HUES48 (cell line): ENCODE data around the gene IL15RA.
"Not testable (repeated sequence)": the region's sequence is repeated elsewhere in the genome, so short reads cannot be mapped to it uniquely, and the experiment has no call there.

Experiments used
- H3K27ac ChIP-seq: one replicate; pipeline ENCODE4 v1.7.0; 2013; ENCODE audit warnings: low read depth, low read length, inconsistent platforms
- H3K27me3 ChIP-seq: 2 replicates; pipeline ENCODE4 v1.6.1; 2013; ENCODE audit warnings: mild to moderate bottlenecking, low read length; ENCODE audit not compliant: control insufficient read depth, insufficient read depth
- H3K36me3 ChIP-seq: 2 replicates; pipeline ENCODE4 v1.6.1; 2013; ENCODE audit warnings: low read length; ENCODE audit not compliant: control insufficient read depth, insufficient read depth
- H3K4me1 ChIP-seq: 2 replicates; pipeline ENCODE4 v1.6.1; 2013; ENCODE audit warnings: mild to moderate bottlenecking, low read length; ENCODE audit not compliant: control insufficient read depth, insufficient read depth
- H3K4me3 ChIP-seq: 2 replicates; pipeline ENCODE4 v1.5.1; 2013; ENCODE audit warnings: mild to moderate bottlenecking, low read depth, low read length
- H3K9ac ChIP-seq: 2 replicates; pipeline ENCODE4 v1.6.1; 2013; ENCODE audit warnings: mild to moderate bottlenecking, low read depth, low read length, moderate library complexity
- H3K9me3 ChIP-seq: 2 replicates; pipeline ENCODE4 v1.6.1; 2013; ENCODE audit warnings: low read length; ENCODE audit not compliant: control insufficient read depth, insufficient read depth

IL15RA gene

GRCh38 chr10:5949009-5949759 is 28.2 kb downstream of the IL15RA start:
- H3K27me3 ChIP-seq: no peaks in the 10 kb centered on the region
- H3K9ac ChIP-seq: no peak overlapping the region

DNA sequence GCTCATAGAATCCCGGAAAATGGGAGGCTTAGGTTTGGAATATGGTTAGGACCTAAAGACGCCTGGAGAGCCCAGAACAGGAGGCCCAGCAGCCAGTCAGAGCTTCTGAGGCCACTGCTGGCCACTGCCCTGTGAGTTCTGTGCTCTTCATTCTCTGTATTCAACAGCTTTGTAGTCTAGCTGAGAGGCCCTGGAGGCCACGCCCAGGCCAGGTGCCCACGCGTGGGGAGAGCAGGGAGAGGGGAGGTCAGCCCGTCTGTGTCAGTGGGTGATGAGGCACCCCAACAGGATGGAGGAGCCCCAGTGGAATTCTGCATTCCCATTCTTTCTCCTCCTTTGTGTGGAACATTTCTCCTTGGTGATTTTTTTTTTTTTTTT is 29.1 kb downstream of the IL15RA start:
- no peak overlapping the region for H3K4me3 ChIP-seq
- no peaks in the 10 kb centered on the region for H3K36me3 ChIP-seq
- peaks cover 16% of the 10 kb centered on the region for H3K4me1 ChIP-seq
- no peaks in the 10 kb centered on the region for H3K9me3 ChIP-seq
- H3K27me3 ChIP-seq: no peaks in the 10 kb centered on the region
- no peak overlapping the region for H3K27ac ChIP-seq
- H3K9ac ChIP-seq: no peak overlapping the region

More at GRCh38 chr10:5949009-5949759, 28.2 kb downstream of the IL15RA start:
- no peak overlapping the region for H3K27ac ChIP-seq
- no peaks in the 10 kb centered on the region for H3K9me3 ChIP-seq
- no peaks in the 10 kb centered on the region for H3K36me3 ChIP-seq
- H3K4me3 ChIP-seq: no peak overlapping the region
- H3K4me1 ChIP-seq: peaks cover 13% of the 10 kb centered on the region

DNA sequence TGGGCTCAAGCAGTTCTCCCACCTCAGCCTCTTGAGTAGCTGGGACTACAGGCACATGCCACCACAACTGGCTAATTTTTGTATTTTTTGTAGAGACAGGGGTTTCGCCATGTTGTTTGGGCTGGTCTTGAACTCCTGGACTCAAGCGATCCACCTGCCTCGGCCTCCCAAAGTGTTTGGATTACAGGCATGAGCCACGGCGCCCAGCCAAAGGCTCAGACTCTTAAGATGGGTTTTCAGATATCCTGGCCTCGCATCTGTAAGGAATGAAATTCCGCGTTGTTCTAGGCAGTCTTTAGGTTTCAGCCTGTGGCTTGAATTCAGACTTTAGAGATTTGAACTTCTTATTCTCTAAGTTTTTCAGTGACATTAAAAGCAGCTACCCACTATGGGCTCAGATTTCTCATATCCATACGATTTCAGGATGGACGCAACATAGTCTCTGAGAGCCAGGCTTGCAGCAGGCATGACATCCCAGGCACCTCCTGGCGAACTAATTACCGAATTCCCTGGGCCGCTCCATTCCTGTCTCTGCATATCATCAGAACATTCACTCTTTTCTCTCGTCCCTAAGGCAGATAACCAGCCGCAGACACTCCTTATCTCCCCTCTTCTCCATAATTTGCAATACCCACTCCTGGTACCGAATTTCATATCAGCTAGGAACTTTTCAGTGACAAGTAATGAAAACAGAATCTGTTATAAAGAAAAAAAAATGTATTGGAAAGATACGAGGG is 29.7 kb downstream of the IL15RA start:
- Histone ChIP-seq H3K4me1 (peaks cover 16% of the 10 kb centered on the region), H3K27ac (no peak overlapping the region), H3K36me3 (no peaks in the 10 kb centered on the region), H3K9ac (no peak overlapping the region), H3K4me3 (no peak overlapping the region), H3K9me3 (no peaks in the 10 kb centered on the region), H3K27me3 (no peaks in the 10 kb centered on the region)

- no peaks in the 10 kb centered on the region for H3K36me3 ChIP-seq
- no peak overlapping the region for H3K9ac ChIP-seq
- H3K9me3 ChIP-seq: no peaks in the 10 kb centered on the region
- H3K27me3 ChIP-seq: no peaks in the 10 kb centered on the region
- H3K4me3 ChIP-seq: no peak overlapping the region
- peaks cover 16% of the 10 kb centered on the region for H3K4me1 ChIP-seq
- no peak overlapping the region for H3K27ac ChIP-seq
These were observed 30.6 kb downstream of the IL15RA start for GRCh38 chr10:5946786-5947185.

DNA sequence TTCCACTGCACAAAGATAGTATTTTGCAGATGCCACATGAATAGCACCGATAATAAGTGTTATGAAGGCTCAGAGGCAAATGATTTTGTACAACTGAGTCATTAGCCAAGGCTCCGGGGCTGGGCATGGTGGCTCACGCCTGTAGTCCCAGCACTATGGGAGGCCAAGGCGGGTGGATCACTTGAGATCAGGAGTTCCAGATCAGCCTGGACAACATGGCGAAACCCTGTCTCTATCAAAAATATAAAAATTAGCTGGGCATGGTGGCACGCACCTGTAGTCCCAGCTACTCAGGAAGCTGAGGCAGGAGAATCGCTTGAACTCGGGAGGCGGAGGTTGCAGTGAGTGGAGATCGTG is 30.9 kb downstream of the IL15RA start:
- not testable (repeated sequence) for H3K27ac ChIP-seq, H3K36me3 ChIP-seq, H3K9ac ChIP-seq, H3K9me3 ChIP-seq, H3K27me3 ChIP-seq, H3K4me3 ChIP-seq
- peaks cover 16% of the 10 kb centered on the region for H3K4me1 ChIP-seq

DNA sequence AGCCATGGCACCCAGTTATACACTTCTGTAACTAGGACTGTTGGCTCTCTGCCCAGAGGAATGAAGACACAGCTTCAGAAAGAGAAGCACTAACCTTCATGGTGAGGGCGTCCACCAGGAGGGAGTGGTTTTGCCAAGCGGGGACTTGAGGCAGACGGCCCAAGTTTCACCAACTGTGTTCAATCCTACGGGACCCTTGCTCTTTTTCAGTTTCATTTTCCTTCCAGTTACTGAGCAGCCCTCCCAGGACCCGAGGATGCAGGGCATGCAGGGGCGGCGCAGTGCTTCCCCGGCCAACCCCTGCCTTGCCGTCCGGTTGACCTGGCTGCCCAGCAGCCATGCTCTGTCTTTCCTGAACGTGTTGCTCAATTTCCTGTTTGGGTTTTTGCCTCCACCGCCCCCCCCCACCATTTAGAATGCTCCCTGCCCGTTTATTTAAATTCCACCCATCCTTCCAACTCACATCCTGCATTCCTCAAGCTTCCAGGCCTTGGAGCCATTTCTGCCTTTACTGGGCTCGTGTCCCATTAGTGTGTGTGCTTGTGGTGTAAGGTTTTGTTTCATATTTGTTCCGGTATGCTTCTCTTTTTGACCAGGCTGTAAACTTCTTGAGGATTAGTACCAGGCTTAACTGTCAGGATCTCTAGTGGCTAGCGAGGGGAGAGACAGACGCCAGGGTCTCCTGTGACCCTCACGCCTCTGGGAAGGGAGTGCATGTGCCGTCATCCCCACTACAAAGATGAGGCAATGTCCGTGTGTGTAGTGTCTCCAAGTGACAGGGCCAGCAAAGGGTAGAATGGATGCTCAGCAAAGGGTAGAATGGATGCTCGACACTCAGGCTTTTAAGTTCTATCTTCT is 31.6 kb downstream of the IL15RA start:
- no peaks in the 10 kb centered on the region for H3K27me3 ChIP-seq
- no peaks in the 10 kb centered on the region for H3K9me3 ChIP-seq
- H3K36me3 ChIP-seq: no peaks in the 10 kb centered on the region
- no peak overlapping the region for H3K27ac ChIP-seq
- peaks cover 16% of the 10 kb centered on the region for H3K4me1 ChIP-seq
- no peak overlapping the region for H3K9ac ChIP-seq
- no peak overlapping the region for H3K4me3 ChIP-seq

GRCh38 chr10:5945190-5945509 is 32.2 kb downstream of the IL15RA start:
- H3K27me3 ChIP-seq: no peaks in the 10 kb centered on the region
- H3K9me3 ChIP-seq: no peaks in the 10 kb centered on the region
- no peak overlapping the region for H3K27ac ChIP-seq
- peaks cover 16% of the 10 kb centered on the region for H3K4me1 ChIP-seq
- H3K9ac ChIP-seq: no peak overlapping the region
- H3K4me3 ChIP-seq: no peak overlapping the region
- H3K36me3 ChIP-seq: no peaks in the 10 kb centered on the region

DNA sequence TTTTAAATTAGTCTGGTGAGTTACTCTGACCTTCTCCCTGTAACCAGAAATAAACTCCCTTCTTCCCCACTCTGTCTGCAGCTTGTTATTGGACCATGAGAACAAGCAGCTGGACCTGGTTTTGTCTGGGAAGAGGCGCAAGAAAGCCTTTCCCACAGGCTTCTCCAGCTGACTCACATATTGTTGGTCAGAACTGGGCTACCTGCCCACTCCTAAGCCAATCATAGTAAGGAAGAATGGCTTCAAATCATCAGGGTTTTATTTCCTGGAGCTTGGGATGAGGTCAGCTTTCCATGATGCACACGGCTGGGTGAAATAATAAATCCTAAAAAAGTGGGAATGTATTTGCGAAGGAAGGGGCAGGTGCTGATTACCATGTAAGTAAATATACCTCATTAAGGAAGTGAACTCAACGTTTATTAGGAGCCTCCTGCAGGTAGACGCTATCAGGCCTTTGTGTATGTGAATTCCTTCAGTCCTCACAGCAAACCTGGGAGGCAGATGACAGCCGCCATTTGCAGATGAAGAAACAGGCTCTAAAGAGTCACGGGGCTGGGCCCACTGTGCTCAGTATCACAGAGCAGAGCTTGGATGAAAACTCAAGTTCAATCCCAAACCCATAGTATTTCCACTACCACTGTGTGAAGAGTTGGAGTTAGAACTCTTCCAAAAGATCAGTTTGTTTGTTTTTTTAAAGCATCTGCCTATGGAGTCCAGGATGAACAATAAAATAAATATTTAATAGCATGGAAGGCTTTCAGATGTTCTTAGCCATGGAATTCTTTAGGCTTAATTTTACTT is 32.8 kb downstream of the IL15RA start:
- Histone ChIP-seq H3K9me3 (no peaks in the 10 kb centered on the region), H3K4me3 (no peak overlapping the region), H3K9ac (no peak overlapping the region), H3K27ac (no peak overlapping the region), H3K27me3 (no peaks in the 10 kb centered on the region), H3K4me1 (peaks cover 16% of the 10 kb centered on the region), H3K36me3 (no peaks in the 10 kb centered on the region)

DNA sequence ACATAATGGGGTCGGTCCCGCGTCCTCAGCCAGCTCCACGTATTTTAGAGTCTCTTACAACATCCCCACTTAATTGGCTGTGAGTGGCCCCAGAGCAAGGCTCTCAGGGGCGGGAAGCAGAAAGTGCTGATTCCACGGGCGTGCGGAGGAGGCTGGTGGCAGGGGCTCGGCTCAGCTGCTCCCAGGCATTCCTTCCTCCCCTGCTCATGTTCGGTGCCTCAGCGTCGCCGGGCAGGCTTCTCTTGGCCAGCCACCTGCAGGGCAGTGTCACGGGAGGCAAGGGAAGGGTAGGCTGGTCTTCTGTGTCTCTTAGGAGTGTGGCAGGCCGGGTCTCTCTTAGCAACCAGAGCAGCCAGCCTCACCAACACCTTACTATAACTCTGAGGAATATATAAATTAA is 33.8 kb downstream of the IL15RA start:
- H3K9ac ChIP-seq: no peak overlapping the region
- H3K27me3 ChIP-seq: no peaks in the 10 kb centered on the region
- H3K4me1 ChIP-seq: peaks cover 16% of the 10 kb centered on the region
- H3K4me3 ChIP-seq: no peak overlapping the region
- no peaks in the 10 kb centered on the region for H3K9me3 ChIP-seq
- H3K27ac ChIP-seq: no peak overlapping the region
- H3K36me3 ChIP-seq: peaks cover 4% of the 10 kb centered on the region

DNA sequence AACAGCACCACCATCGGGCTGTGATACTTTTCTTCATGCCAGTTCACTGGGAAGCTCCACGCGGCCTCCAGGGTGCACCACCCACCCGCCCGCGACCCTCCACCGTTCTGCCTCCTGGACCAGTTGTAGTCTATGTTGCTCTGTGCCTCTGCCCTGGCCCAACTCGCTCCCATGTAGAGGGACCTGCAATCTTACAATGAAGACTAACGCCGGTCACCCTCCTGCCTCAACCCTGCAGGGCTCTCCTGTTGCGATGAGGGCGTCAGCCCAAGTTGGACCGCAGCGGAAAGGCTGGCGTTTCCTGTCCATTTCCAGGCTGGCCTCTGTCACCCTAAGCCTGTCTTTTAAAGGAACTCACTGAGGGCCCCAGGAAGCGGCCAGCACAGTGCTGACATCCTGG is 34.9 kb downstream of the IL15RA start:
- no peak overlapping the region for H3K9ac ChIP-seq
- no peak overlapping the region for H3K4me3 ChIP-seq
- peaks cover 15% of the 10 kb centered on the region for H3K36me3 ChIP-seq
- H3K4me1 ChIP-seq: peaks cover 16% of the 10 kb centered on the region
- no peak overlapping the region for H3K27ac ChIP-seq
- H3K27me3 ChIP-seq: no peaks in the 10 kb centered on the region
- H3K9me3 ChIP-seq: no peaks in the 10 kb centered on the region
